ENCODE measurements around the gene LRRC1.
"Not testable (repeated sequence)": the region's sequence is repeated elsewhere in the genome, so short reads cannot be mapped to it uniquely, and the experiment has no call there.

The LRRC1 gene

DNA sequence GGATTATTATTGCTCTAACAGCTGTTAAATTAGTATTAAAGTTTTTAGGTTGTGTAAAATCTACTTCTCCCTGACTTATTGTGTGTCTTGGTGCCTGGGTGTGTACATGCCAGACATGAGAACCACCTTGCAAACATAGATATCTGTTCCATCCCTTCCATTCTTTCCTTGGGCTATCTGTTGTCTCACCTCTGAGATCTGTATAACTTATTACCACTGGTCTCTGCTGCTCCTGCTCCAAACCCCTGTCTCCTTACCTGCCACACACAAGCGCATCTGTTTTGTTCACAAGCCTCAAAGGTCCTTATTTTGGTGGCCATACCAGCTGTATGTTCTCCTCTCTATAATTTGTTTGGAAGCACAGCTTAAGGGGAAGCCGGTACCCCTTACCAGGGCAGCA, 2.5 kb downstream of the LRRC1 start:
- no peak overlapping the region for H3K4me3 ChIP-seq (ENCODE audit: low read depth, low read length)
- no peak for TF ChIP-seq CTCF (IDR thresholded peaks at IDR 0.05; ENCODE audit: low read depth, low read length)

DNA sequence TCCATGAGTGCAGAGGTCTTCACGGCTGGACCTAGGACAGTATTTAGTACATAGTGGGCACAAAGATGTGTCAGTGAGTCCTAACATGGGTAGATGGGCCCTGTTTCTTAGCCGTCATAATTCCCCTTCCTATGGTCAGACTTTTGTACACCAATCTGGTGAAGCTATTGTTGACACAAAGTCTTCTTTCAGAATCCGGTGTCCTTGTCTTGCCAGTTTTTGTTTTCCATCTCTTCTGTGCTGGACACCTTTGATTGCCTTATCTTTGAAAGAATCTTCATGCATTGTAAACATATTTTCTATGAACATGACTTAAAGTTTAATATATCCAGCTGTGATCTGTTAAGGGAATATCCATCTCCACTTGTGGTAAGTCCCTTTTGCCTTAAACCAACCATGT, 4.5 kb downstream of the LRRC1 start:
- no peak overlapping the region for H3K4me3 ChIP-seq (ENCODE audit: low read depth, low read length)
- TF ChIP-seq CTCF (IDR thresholded peaks at IDR 0.05; ENCODE audit: low read depth, low read length) = no peak

GRCh38 chr6:53801022-53801421, 6.2 kb downstream of the LRRC1 start:
- no peak for TF ChIP-seq CTCF (IDR thresholded peaks at IDR 0.05; ENCODE audit: low read depth, low read length)
- no peak overlapping the region for H3K4me3 ChIP-seq (ENCODE audit: low read depth, low read length)

DNA sequence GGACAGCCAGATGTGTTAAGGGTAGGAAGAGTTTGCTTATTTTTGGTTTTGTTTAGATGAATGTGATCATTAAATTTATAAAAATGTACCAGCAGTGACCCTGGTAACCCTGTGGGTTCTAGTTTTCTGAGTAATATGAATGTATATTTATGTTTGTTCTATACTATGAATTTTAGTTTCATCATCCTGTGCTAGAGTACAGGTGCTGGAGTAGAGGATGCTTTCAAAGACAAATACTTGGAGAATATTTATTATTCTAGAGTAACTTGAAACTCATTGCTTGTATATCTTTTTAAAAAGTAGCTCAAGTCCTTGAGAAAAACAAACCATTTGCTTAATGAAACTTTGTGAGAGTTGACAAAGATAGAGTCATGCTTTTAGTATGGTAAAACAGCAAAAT, 7.8 kb downstream of the LRRC1 start:
- peak overlapping the region; percentile 46; the same call in 1 of the 2 replicates for H3K4me3 ChIP-seq (ENCODE audit: low read depth, low read length)
- TF ChIP-seq CTCF (IDR thresholded peaks at IDR 0.05; ENCODE audit: low read depth, low read length) = no peak

DNA sequence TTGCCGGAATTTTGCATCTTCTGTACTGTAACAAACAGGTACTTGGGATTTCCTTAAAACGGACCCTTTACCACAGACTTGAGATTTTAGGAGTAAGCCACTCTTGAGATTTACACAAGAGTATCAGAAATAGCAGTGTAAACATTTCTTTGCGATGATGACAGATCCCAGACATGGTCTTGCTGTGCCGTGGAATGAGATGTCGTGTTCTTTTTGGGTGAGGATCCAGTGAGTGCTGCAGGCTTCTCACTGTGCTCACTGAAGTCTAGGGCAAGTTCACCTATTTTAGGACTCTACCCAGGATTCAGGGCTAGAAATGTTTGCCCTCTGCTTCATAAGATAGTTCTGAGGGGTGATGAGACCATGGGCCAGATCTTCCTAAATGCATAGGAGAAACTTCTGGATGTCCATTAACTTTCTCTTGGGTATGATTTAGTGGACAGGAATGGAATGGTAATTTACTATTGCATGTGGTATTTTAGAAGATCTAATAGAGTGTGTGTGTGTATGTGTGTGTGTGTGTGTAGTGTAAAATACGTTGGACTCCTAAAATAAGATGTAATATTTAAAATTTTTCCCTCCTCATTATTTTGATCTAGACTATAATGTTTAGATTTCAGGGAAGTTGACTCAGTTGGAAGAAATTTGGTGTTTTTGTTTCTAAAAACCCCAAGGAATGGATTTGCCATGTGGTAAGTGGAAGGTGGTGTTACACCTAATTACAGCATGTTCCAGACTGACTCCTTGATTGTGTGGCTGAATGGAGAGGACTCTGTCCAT, 8.5 kb downstream of the LRRC1 start:
- H3K4me3 ChIP-seq (ENCODE audit: low read depth, low read length) = peak overlapping the region; percentile 46
- TF ChIP-seq CTCF (IDR thresholded peaks at IDR 0.05; ENCODE audit: low read depth, low read length) = no peak

DNA sequence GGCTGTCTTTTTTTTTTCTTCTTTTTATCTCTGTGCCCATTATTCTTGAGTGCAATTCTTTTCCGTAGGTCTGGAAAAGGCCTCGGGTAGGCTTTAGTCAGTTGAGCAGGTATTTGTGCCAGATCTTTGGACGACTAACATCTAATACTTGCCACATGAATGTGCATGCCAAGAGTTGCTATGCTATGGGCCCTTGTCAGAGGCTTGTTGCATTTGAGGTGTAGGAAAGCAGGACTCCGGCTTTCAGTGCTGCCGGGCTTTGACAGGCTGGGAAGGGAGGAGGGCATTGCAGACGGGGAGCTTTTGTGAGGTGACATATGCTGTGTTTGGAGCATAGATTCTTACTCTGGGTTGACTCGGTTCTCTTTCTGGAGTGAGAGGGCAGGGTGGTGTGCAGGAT, 10.2 kb downstream of the LRRC1 start:
- TF ChIP-seq CTCF (IDR thresholded peaks at IDR 0.05; ENCODE audit: low read depth, low read length) = no peak
- H3K4me3 ChIP-seq (ENCODE audit: low read depth, low read length) = no peak overlapping the region

DNA sequence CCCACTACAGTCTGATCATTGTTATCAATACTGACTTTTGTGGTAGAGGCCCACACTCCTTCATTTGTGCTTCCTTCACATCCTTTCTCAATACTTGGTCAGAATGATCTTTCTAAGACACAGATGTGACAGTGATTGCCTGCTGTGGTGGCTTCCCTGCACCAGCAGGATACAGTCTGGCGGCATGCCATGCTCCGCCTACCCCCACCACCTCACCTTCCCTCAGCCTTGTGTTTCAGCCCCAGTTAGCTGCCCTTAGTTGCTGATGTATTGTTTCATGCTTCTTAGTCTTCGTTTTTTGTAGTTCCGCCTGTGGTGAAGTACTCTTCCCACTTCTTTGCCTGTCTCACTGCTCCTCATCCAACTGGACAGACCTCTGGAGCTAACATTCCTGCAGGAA, 10.9 kb downstream of the LRRC1 start:
- TF ChIP-seq CTCF (IDR thresholded peaks at IDR 0.05; ENCODE audit: low read depth, low read length) = no peak
- H3K4me3 ChIP-seq (ENCODE audit: low read depth, low read length) = no peak overlapping the region

DNA sequence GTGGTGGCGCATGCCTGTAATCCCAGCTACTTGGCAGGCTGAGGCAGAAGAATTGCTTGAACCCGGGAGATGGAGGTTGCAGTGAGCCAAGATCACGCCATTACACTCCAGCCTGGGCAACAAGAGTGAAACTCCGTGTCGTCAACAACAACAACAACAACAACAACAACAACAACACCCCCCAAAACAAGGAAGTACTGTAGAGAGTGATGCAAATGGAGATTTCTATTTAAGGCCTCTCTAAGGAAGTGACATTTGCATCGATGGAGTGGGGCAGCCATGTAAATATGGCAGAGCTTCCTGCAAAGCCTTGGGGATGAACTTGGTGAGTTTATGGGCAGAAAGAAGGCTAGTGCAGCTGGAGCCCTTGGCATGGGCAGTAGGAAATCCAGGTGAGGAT, 12.8 kb downstream of the LRRC1 start:
- not testable (repeated sequence) for H3K4me3 ChIP-seq (ENCODE audit: low read depth, low read length)

Data from WI38 (cell line).